GM19455 (cell line): ENCODE results near the gene ATG16L2.
"Not testable (repeated sequence)": the region's sequence is repeated elsewhere in the genome, so short reads cannot be mapped to it uniquely, and the experiment has no call there.

Experiments
- ATAC-seq: cut with Tn5 transposase; IDR thresholded peaks from one replicate; pipeline ENCODE4 v1.9.1; 2021; ENCODE audit not compliant: unreplicated experiment

ATG16L2 gene

DNA sequence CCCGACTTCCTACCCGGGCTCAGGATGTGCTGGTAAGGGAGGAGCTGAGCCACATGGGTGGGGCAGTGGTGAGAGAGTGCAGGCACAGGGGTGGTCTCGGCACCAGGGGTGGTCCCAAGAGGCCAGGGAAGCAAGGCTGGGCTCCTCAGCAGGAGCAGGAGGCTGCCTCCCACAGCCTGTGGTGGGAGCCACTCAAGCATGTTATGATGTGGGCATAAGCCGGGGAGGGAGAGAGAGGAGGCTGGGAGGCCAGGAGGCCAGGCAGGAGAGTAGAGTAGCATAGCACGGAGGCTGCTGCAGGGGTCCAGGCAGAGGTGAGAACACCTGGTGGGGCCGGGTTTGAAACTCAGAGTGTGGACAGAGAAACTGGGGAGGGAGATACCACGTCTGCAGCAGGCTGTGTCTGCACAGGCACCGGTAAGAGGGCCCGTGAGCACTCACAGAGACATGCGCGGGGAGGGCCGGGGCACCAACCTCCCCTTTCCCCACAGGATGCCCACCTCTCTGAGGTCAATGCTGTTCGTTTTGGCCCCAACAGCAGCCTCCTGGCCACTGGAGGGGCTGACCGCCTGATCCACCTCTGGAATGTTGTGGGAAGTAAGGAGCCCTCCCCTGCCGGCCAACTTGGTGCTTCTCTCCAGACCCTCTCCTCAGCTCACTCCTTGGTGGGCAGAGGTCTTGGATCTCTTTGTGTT, 10.7 kb downstream of the ATG16L2 start:
- no peak for ATAC-seq

DNA sequence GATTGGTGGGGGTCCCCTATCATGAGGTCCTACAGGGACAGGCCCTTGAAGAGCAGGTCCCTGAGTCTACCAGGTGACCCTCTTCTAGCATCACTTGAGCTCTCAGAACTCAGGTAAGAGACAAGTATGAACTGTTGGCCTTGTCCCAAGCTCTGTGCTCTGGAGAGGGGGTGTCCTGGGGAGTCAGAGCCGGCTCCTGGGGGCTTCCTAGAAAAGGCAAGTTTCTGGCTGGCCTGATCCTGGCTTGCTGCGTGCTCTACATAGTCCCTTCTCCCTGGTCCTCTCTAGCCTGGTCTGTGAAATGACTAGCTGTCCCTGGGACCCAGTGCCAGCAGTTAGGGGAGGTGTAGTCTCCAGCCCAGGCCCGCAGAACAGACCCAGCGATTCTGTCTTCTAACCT, 11.4 kb downstream of the ATG16L2 start:
- no peak for ATAC-seq

- no peak for ATAC-seq
These were observed 12.2 kb downstream of the ATG16L2 start for GRCh38 chr11:72826191-72826941.

DNA sequence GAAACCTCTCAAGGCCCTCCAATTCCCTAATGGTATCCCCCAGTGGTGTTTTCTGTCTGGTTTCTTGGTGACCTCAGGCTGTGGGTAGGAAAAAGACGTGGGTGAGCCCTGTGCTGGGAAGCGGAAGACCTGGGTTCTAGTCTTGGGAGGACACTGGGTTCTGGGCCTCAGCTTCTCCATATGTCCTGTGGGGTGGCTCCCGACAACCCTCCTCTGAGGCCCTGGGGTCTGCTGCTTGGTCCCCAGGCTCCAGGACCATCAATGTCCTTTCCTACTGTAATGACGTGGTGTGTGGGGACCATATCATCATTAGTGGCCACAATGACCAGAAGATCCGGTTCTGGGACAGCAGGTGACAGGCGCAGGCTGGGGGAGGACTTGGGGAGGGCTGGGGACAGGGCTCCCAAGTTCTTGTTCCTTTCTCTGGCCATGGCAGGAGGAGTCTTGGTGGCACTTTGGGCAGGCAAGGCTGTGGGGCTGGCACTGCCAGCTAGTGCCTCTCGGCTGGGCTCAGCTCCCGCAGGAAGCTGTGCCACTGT, 12.8 kb downstream of the ATG16L2 start:
- no peak for ATAC-seq

DNA sequence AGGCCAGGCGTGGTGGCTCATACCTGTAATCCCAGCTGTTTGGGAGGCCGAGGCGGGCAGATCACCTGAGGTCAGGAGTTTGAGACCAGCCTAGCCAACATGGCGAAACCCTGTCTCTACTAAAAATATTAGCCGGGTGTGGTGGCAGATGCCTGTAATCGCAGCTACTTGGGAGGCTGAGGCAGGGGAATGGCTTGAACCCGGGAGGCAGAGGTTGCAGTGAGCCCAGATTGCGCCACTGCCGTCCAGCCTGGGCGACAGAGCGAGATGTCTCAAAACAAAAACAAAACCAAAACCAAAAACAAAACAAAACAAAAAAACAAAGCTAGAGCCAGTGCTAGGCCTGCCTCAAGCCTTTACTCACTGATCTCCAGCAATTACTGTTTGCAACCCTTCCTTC, 13.4 kb downstream of the ATG16L2 start:
- ATAC-seq: not testable (repeated sequence)

DNA sequence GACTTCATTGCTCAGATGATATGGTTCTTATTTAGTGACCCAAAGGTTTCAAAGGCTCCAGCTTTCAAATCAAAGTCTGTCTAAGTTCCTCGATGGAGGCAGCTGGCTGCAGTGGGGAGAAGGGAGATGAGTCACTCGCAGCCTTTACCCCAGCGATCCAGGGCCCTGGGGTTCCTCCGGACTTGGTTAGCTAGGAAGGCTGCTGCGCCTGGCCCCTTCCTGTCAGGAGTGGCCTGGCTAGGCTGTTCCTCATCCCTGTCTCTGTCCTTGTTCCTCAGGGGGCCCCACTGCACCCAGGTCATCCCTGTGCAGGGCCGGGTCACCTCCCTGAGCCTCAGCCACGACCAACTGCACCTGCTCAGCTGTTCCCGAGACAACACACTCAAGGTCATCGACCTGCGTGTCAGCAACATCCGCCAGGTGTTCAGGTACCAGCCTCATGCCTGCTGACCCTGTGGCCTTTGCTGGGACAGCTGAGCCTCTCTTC, 13.9 kb downstream of the ATG16L2 start:
- ATAC-seq: no peak

- ATAC-seq: no peak
These were observed 14.5 kb downstream of the ATG16L2 start for GRCh38 chr11:72828692-72829101.

DNA sequence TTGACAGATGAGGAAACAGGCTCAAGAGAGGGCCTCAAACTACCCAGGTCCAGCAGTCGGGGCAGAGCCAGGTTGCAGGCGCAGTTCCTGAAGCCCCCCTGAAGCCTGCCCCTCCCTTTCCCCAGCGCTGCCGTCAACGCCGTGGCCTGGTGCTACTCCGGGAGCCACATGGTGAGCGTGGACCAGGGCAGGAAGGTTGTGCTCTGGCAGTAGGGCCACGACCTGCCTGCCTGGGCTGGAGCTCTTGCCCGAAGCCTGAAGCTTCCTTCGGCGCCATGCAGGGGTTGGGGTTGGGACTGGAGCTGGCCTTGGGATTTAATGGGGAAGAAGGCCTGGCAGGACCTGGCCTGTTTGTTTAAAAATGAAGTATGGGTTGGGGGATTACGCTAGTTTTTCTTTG, 15.0 kb downstream of the ATG16L2 start:
- ATAC-seq: no peak

GRCh38 chr11:72829884-72830533, 15.8 kb downstream of the ATG16L2 start:
- ATAC-seq: no peak

GRCh38 chr11:72831521-72832300, 17.5 kb downstream of the ATG16L2 start:
- ATAC-seq: no peak

GRCh38 chr11:72832301-72833082, 18.3 kb downstream of the ATG16L2 start:
- no peak for ATAC-seq

GRCh38 chr11:72833083-72833733, 19.0 kb downstream of the ATG16L2 start:
- ATAC-seq: no peak

GRCh38 chr11:72833811-72834493, 19.7 kb downstream of the ATG16L2 start:
- ATAC-seq: no peak

- ATAC-seq: no peak
These were observed 20.7 kb downstream of the ATG16L2 start for GRCh38 chr11:72834905-72835304.

DNA sequence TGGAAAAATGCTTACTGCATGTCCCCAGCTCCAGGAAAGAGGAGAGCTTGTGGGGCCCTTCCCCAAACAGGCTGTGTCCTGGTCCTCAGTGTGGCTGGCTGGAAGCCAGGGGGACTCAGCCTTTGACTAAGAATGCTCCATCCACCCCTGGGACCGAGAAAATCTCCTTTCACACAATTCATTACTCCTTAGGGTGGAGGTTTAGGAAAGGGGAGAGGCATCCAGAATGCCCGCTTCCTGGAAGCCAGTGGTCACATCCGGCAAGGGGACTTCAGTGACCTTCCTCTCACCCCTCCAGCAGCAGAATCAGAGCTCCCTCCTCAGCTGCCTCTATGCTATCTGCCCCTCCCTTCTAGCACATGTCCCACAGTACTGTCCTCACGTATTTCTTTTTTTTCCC, 21.9 kb downstream of the ATG16L2 start:
- ATAC-seq: no peak

DNA sequence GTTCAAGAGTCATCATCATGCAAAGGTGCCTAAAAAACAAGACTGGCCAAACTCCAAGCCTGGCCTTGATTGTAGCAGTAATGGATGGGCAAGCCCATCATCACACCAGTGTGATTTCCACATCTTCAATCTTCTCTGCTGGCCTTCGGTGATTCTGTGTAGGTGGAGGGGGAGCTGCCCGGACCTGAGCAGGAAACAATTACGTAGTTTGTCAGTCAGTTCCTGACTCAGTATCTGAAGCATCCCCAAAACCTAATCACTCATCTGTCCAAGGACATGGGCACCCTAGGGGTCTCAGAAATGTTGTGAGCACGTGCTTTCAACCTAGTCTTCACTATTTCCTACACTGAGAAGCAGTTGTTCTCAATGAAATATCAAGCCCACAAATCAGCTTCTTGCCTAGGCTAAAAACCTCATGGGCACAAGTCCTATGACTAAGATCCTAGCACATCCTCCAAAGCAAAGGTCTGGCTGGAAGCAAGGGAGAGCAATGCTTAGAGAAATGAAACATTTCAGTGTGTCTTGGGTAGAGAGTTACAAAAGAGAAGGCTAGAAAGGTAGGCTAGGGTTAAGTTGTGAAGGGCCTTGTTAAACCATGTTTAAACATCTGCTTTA, 24.6 kb downstream of the ATG16L2 start:
- no peak for ATAC-seq

DNA sequence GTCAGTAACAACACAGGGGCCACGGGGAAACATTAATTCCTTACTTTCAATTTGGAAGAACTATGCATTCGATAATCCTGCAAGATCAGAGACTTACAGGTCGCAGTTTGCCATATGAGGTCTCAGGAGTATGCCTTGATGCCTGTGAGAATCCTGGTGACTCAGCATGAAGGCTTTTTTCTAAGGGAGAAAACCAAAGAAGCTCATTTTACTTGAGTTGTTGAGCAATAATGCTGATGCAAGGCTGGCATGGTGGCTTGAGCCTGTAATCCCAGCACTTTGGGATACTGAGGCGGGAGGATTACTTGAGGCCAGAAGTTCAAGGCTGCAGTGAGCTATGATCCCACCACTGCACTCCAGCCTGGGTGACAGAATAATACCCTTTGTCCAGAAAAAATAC, 26.6 kb downstream of the ATG16L2 start:
- no peak for ATAC-seq

- no peak for ATAC-seq
These were observed 27.2 kb downstream of the ATG16L2 start for GRCh38 chr11:72841397-72841796.

DNA sequence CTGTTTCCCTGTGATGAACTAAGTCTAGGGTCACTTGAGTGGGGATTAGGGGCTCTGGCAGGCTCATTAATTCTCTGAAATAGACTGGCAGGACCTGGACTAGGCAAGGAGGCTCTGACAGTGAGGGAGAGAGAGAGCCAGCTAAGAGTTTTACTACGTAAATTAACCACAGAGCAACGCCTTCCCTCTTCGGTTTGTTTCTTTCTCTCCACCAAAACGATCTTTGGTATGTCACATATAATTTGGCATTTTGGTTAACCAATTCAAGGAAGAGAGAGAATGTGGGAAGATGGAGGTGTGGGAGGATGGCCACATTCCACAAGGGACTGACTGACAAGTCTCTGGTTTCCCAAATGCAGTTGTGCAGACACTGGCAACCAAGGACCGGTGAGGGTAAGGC, 27.9 kb downstream of the ATG16L2 start:
- no peak for ATAC-seq
